ENCODE measurements around the gene EYS.
"Not testable (repeated sequence)": the region's sequence is repeated elsewhere in the genome, so short reads cannot be mapped to it uniquely, and the experiment has no call there.

Gene EYS

GRCh38 chr6:65637289-65638046 lies 69.6 kb downstream of the EYS start:
- DNase-seq (ENCODE audit: insufficient read length, low spot score) (no peak), FAIRE-seq (no peak)

GRCh38 chr6:65633501-65633900 lies 73.5 kb downstream of the EYS start:
- DNase-seq (ENCODE audit: insufficient read length, low spot score) (no peak), FAIRE-seq (no peak)

- FAIRE-seq: no peak
- no peak for DNase-seq (ENCODE audit: insufficient read length, low spot score)
Observed at GRCh38 chr6:65631711-65632110, 75.3 kb downstream of the EYS start.

GRCh38 chr6:65627434-65627999 lies 79.5 kb downstream of the EYS start:
- not testable (repeated sequence) for FAIRE-seq; DNase-seq (ENCODE audit: insufficient read length, low spot score)

- no peak for DNase-seq (ENCODE audit: insufficient read length, low spot score)
- FAIRE-seq: no peak
Observed at GRCh38 chr6:65627015-65627414, 80.0 kb downstream of the EYS start.

- DNase-seq (ENCODE audit: insufficient read length, low spot score): no peak
- FAIRE-seq: no peak
Observed at GRCh38 chr6:65623566-65623965, 83.5 kb downstream of the EYS start.

- FAIRE-seq (no peak), DNase-seq (ENCODE audit: insufficient read length, low spot score) (no peak)
Observed at GRCh38 chr6:65610746-65611145, 96.3 kb downstream of the EYS start.

GRCh38 chr6:65595540-65595939 lies 111.5 kb downstream of the EYS start:
- FAIRE-seq: no peak
- DNase-seq (ENCODE audit: insufficient read length, low spot score): no peak

GRCh38 chr6:65570340-65570739 lies 136.7 kb downstream of the EYS start:
- no peak for FAIRE-seq
- no peak for DNase-seq (ENCODE audit: insufficient read length, low spot score)

- DNase-seq (ENCODE audit: insufficient read length, low spot score) (no peak), FAIRE-seq (no peak)
Observed at GRCh38 chr6:65569505-65569904, 137.5 kb downstream of the EYS start.

- not testable (repeated sequence) for DNase-seq (ENCODE audit: insufficient read length, low spot score); FAIRE-seq
Observed at GRCh38 chr6:65569056-65569455, 138.0 kb downstream of the EYS start.

GRCh38 chr6:65566117-65566516 lies 140.9 kb downstream of the EYS start:
- FAIRE-seq (no peak), DNase-seq (ENCODE audit: insufficient read length, low spot score) (no peak)

- DNase-seq (ENCODE audit: insufficient read length, low spot score): no peak
- no peak for FAIRE-seq
Observed at GRCh38 chr6:65558071-65558470, 149.0 kb downstream of the EYS start.

GRCh38 chr6:65557224-65557623 lies 149.8 kb downstream of the EYS start:
- DNase-seq (ENCODE audit: insufficient read length, low spot score) (no peak), FAIRE-seq (no peak)

- DNase-seq (ENCODE audit: insufficient read length, low spot score) (no peak), FAIRE-seq (no peak)
Observed at GRCh38 chr6:65546894-65547293, 160.1 kb downstream of the EYS start.

GRCh38 chr6:65545920-65546319 lies 161.1 kb downstream of the EYS start:
- no peak for DNase-seq (ENCODE audit: insufficient read length, low spot score)

GRCh38 chr6:65538644-65539043 lies 168.4 kb downstream of the EYS start:
- FAIRE-seq (no peak), DNase-seq (ENCODE audit: insufficient read length, low spot score) (no peak)

More at GRCh38 chr6:65545920-65546319, 161.1 kb downstream of the EYS start:
- no peak for FAIRE-seq

GRCh38 chr6:65537600-65537999 lies 169.4 kb downstream of the EYS start:
- no peak for DNase-seq (ENCODE audit: insufficient read length, low spot score)

GRCh38 chr6:65531533-65531932 lies 175.5 kb downstream of the EYS start:
- FAIRE-seq (no peak), DNase-seq (ENCODE audit: insufficient read length, low spot score) (no peak)

More at GRCh38 chr6:65537600-65537999, 169.4 kb downstream of the EYS start:
- no peak for FAIRE-seq

GRCh38 chr6:65524232-65524631 lies 182.8 kb downstream of the EYS start:
- DNase-seq (ENCODE audit: insufficient read length, low spot score): no peak
- no peak for FAIRE-seq

- no peak for DNase-seq (ENCODE audit: insufficient read length, low spot score)
- no peak for FAIRE-seq
Observed at GRCh38 chr6:65505736-65506135, 201.3 kb downstream of the EYS start.

- FAIRE-seq (no peak), DNase-seq (ENCODE audit: insufficient read length, low spot score) (no peak)
Observed at GRCh38 chr6:65501045-65501444, 206.0 kb downstream of the EYS start.

Data from GM19239 (cell line).